Measurements from ENCODE around the gene PRR22.

- TF ChIP-seq CTCF (conservative IDR thresholded peaks at IDR 0.05; ENCODE audit: low read length), result no peak
- no peak for TF ChIP-seq EZH2phosphoT487 (IDR thresholded peaks at IDR 0.05; ENCODE audit: borderline replicate concordance, low read depth, low read length)
Observed at GRCh38 chr19:5817218-5817617, 32.7 kb upstream of the PRR22 start.
